ENCODE results near the gene ATAD3B.
"Not testable (repeated sequence)": the region's sequence is repeated elsewhere in the genome, so short reads cannot be mapped to it uniquely, and the experiment has no call there.

The ATAD3B gene

DNA sequence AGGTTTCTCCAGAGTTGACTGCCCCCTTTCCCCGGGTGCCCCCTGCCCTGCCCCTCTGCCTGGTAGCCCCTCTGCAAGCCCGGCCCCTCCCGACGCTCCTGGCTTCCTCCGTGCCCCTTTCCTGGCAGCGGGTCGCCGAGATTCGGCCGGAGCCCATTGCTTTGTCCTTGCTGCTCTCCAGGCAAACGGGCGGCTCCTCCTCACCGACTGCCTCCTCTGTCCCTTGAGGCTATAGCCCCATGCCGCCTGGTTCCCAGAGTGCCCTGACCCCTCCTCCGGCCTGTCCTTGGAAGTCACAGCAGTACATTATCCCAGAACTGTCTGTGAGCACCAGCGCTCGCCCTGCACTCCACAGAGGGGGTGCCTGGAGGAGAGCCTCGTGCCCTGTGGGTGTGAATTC, 42.1 kb downstream of the ATAD3B start:
- not testable (repeated sequence) for DNase-seq

DNA sequence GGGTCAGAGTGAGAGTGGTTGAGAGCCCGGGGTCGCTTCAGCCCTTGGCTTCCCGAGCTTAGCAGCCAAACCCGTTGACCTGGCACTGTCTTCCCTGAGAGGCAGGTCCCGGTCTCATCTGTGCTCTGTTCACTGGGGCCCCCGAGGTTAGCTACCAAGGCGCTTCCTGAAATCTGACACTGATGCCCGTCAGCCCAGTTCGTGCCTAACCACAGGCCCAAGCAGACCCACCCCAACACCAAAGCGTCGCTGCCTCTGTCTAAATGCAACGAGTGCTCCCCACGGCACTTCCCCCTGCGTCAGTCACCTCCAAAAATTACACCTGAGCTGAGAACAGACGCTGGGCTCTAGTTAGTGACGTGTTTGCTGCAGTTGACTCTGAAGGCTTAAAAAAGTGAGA, 42.8 kb downstream of the ATAD3B start:
- not testable (repeated sequence) for DNase-seq

DNA sequence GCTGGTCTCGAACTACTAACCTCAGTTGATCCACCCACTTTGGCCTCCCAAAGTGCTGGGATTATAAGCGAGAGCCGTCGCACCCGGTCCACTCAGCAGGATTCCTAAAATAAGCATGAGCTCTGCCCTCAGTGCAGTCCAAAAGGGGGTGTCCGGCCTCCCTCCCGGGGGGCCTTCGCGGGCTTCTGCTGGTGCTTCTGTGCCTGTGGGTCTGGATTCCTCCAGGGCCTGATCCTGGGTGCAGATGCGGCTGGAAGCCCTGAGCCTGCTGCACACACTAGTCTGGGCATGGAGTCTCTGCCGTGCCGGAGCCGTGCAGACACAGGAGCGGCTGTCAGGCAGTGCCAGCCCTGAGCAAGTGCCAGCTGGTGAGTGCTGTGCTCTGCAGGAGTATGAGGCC, 45.4 kb downstream of the ATAD3B start:
- DNase-seq, result not testable (repeated sequence)

DNA sequence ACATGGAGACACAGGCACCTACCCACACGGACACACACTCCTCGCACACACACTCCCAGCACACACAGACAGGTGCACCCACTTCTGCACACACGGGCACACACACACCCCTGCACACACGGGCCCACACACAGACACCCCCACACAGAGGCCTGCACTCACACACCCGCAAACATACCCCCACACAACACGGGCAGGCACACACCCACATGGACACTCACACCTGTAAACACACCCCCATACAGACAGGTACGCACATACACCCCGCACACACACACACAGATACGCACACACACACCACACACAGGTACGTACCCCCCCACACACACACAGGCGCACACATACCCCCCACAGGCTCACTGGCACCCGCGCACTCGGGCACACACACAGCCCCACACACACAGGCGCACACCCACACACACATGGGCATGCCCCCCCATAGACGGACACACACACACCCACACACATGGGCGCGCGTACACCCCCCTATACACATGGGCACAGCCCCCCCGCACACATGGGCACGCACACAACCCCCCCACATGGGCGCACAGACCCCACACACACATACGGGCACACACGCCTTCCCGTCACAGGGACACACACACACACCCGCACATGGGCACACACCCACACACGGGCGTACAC, 46.5 kb downstream of the ATAD3B start:
- no peak for DNase-seq

DNA sequence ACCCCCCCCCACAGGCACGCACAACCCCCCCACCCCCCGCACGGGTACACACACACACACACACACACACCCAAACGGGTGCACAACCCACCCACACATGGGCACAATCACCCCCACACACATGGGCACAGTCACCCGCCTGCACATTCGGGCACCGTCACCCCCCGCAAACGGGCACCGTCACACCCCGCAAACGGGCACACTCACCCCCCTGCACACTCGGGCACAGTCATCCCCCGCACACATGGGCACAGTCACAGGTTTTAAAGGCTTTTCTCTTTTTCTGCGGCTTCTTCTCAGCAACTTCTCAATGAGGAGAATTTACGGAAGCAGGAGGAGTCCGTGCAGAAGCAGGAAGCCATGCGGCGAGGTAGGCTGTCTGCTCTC, 47.0 kb downstream of the ATAD3B start:
- DNase-seq, result not testable (repeated sequence)

DNA sequence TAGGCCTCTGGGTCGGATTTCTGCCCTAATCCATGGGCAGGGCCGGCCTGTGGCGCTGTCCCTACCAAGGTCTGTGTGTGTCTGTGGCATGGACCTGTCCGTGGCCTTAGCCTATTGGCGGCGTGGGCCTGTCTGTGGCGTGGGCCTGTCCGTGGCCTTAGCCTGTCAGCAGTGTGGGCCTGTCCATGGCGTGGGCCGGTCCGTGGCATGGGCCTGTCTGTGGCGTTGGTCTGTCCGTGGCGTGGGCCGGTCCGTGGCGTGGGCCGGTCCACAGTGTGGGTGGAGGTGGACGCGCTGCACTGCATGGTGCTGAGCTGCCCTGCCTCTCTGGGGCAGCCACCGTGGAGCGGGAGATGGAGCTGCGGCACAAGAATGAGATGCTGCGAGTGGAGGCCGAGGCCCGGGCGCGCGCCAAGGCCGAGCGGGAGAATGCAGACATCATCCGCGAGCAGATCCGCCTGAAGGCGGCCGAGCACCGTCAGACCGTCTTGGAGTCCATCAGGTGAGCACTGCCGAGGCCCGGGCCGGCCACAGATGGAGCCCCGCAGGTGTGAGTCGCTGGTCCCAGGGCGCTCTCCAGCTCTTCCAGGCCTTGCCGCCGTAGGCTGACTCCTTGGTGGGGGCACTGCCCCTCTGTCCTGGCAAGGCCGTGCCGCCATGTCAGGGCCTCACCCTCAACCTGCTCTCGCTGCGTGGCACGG, 48.4 kb downstream of the ATAD3B start:
- not testable (repeated sequence) for DNase-seq

DNA sequence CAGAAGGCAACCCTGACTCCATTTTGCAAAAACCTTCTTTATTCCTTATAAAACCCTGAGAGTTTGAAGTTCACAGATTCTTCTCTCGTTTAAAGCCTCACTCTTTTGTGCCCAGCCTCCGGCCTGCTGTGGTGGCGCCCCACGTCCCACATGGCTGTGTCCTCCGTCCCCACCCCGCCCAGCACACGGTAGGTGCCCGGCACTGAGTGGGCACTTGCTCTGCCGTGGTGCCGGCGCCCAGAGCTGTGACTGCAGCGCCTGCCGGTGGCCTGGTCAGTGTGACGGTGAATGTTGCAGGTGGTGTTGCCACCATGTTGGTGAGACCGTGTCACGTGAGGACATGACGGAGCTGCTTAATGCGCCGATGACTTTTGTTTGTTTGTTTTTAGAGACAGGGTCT, 49.8 kb downstream of the ATAD3B start:
- DNase-seq, result no peak

DNA sequence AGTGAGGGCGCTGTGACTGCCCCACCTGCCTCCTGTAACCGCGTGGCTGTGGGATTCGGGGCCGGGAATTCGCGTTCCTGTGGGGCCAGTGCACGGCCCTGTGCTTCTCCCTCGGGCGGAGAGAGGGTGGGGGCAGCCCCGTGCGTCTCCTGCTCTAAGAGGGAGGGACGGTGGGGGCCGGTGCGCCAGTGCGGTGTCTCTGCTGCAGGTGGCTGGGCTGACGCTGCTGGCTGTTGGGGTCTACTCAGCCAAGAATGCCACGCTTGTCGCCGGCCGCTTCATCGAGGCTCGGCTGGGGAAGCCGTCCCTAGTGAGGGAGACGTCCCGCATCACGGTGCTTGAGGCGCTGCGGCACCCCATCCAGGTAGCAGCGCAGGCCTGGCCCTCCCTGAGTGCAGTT, 51.0 kb downstream of the ATAD3B start:
- DNase-seq, result not testable (repeated sequence)

DNA sequence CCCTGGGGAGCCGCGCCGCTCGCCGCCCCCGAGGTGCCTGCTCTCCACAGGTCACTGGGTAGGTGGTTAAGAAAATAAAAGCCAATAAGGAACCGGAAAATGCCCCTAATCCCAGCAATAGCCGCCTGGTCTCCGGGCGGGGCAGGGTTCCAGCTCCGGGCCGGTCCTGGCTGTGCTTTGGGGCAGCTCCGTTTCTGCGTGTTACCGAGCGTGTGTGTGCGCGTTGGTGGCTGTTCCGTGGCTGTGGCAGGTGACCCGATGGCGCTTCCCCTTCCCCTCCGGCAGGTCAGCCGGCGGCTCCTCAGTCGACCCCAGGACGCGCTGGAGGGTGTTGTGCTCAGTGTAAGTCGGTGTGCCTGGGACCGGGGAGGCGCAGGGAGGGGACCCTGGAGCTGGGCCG, 51.7 kb downstream of the ATAD3B start:
- not testable (repeated sequence) for DNase-seq

DNA sequence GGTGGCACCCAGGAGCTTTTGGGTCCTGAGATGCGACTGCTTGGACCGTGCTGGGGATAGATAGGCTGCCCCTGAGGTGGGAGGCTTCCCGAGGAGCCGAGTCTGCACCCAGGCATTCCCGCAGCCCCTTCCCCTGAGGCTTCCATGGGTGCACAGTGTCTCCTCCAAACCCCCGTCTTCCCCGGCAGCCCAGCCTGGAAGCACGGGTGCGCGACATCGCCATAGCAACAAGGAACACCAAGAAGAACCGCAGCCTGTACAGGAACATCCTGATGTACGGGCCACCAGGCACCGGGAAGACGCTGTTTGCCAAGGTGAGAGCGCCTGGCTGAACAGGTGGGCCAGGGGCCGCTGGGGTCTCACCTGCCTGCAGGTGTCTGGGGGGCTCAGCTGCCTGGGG, 52.1 kb downstream of the ATAD3B start:
- DNase-seq, result not testable (repeated sequence)

DNA sequence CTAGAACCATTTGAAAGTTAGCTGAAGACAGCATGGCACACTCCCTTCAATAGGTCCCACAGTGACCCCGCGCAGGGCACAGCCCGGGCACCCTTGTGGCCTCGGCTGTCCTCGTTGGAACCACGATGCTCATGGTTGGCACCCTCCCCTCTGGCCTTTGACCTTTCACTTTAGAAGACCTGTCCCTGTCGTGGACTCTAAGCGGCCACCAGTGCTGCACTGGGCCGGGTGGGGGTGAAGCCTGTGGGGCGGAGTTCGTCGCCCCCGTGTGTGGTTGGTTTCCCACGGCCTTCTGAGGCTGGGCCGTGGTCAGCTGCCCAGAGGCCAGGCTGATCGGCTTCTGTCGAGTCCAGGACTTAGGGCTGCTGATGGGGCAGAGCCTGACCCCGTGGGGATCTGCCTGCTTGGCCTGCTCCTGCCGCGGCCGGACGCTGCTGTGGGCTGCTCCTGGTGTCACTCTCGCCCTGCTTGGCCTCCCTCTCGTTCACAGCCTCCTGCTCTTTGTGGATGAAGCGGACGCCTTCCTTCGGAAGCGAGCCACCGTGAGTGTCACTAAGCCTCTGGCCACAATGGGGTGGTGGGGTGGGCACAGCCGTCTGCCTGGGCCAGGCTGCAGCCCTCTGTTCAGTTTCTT, 53.3 kb downstream of the ATAD3B start:
- not testable (repeated sequence) for DNase-seq

DNA sequence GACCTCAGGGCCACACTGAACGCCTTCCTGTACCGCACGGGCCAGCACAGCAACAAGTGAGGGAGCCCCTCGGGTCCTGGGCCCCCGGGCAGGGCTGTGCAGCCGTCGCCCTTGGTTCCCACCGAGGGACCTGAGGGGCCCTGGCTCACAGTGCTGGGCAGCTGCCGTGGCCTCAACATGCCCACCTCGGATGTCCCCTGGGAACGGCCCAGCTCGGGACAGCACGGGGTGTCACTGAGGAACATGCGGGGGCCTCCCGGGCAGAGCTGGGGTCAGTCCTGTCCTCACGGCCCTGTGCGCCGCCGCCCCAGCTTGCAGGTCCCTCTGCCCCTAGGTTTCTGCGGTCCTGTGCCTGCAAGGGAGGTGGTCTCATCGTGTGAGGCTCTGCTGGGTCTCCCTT, 54.9 kb downstream of the ATAD3B start:
- DNase-seq, result not testable (repeated sequence)

DNA sequence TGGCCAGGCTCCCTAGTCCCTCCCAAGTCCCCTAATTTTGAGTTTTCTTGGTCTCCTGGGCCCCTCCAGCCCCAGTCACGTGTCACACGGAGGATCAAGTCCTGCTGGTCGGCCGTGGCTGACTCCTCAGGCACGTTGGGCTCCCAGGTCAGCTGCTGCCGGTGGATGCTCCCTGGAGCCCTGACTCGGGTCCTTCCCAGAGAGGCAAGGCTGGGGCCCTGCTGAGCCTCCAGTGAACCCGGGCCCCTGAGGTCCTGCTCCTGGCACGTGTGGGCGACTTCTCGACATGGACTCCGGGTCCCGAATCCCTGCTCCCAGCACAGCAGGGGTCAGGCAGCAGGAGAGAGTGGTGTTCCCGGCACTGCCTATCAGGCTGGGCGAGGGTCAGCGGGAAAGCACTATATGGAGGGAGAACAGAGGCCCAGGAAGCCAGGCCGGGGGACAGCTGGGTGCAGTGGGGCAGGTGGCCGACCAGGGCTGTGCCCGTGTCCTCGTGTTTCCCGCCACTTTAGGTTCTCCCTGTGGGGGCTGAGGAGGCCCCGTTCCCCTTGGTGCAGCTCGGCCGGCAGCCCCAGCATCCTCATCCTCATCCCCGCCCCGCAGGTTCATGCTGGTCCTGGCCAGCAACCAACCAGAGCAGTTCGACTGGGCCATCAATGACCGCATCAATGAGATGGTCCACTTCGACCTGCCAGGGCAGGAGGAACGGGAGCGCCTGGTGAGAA, 55.7 kb downstream of the ATAD3B start:
- no peak for DNase-seq

DNA sequence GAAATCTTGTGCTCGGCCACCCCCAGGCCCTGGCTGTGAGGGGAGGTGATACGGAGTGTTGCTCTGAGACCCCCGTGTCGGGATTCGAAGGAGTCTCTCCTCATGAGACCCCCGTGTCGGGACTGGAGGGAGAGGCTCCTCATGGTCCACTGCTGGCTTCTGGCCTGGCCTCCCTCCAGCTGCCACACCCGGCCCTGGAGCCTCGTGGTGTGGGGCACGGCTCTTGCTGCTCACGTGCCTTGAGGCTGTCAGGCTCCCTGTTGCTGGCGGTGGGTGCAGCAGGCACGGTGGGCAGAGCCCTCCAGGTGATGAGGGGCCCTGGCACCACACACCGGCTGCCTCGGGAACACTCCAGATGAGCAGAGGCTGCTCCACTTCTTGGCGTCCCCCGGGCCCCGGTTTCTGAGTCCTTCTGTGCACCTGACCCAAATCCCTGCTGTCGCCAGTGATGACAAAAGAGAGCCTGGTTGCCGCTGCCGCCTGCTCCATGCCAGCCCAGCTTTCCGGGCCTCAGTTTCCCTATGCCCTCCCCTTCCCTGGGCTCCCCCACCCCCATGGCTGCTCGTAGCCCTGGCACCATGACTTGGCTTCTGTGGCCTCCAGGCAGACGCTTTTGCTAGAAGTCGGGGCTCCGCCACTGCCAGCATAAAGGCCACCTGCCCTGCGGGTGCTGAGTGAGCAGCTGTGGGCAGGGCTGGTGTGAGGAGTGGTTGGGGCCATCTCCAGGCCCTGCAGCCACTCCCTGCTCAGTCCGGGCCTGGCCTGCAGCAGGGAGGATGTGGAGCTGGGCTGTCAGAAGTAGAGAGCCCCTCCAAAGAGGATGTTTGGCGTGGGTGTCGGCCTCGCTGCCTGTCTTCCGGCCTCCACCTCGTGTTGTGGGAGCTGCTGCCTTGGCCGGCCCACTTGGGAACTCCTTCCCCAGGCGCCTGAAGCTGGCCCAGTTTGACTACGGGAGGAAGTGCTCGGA, 57.0 kb downstream of the ATAD3B start:
- DNase-seq, result no peak

DNA sequence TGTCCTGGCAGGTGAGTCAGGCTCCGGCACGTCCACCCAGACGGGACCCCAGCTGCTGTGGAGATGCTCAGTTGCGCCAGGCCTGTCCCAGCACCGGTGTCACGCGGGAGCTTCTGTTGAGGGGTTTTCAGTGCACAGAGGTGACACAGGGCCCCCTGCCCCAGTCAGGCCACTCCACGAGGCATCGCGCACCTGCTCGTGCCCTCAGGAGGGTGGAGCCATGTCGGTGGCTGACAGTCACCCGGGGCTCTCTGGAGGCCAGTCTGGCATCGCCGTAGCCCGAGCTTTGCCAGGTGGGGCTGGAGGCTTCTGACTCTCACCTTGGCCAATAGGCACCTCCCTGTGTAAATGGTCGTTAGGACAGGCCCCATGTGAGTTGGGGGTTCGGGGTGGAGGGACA, 57.8 kb downstream of the ATAD3B start:
- DNase-seq, result no peak

DNA sequence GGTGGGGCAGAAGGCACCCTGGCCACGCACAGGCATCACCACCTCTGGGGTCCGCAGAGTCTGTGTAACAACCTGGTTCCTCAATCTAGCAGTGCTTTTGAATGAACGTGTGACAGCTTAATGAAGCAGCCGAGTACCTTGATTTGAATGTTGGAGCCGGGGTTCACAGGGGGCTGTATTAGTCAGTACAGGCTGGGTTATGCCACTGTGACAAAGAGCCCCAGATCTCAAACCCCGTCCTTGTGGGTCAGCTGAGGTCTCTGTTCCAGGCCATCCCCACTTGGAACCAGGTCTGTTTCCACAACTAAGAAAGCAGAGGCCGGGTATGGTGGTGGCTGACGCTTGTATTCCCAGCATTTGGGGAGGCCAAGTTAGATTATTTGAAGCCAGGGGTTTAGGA, 58.4 kb downstream of the ATAD3B start:
- DNase-seq, result no peak

DNA sequence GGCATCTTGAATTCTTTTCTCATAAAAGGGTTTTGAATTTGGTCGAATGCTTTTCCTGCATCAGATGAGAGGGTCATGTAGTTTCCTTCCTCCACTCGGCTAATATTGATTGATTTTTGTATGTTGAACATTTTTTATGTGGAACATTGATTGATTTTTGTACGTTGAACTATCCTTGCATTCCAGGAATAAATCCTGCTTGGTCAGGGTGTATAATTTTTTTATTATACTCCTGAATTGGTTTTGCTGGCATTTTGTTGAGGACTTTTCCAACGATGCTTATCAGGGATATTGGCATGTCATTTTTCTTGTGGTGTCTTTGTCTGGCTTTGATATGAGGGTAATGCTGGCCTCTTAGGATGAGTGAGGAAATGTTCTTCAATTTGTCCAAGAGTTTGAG, 60.4 kb downstream of the ATAD3B start:
- no peak for DNase-seq

DNA sequence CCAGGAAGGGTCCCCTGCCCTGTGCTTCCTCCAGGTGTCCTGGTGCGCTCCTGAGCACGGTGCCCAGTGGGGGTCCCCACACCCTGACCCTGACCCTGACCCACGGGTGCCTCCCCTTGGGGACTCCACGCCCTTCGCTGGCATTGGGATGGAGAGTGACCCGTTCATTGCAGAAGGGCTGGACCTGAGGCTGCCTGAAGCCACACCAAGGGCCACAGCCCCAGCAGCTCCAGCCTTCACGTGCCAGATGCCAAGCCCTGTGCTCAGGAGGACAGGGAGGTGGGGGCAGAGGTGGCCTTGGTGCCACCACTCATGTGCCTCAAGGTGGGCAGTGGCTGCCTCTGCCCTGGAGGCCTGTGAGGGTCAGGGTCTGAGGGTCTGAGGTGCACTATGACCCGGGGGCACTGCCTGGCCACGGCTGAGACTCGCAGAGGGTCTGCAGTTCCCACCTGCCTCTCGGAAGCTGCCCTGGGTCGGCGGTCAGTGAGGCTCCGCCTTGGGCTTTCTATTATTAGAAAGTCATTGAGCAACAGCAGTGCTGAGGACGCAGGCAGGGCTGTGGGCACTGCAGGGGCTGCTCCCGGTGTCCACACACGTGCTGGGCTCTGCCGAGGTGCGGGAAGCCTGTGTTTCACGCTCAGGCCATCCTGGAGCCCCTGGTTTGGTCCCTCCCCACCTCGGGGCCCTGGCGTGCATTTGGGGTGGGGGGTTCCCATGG, 61.8 kb downstream of the ATAD3B start:
- DNase-seq, result not testable (repeated sequence)

DNA sequence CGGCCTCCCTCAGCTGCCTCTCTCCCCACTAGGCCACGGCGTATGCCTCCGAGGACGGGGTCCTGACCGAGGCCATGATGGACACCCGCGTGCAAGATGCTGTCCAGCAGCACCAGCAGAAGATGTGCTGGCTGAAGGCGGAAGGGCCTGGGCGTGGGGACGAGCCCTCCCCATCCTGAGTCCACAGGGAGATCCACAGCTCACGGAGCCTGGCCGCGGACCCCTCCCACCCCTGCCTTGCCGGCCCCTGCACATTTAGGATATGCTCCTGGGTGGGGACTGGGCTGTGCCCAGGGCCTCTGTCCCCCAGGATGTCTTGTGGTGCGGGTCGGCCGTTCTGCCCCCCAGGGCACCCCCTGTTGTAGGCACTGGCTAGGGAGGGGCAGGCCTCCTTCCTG, 62.3 kb downstream of the ATAD3B start:
- not testable (repeated sequence) for DNase-seq

DNA sequence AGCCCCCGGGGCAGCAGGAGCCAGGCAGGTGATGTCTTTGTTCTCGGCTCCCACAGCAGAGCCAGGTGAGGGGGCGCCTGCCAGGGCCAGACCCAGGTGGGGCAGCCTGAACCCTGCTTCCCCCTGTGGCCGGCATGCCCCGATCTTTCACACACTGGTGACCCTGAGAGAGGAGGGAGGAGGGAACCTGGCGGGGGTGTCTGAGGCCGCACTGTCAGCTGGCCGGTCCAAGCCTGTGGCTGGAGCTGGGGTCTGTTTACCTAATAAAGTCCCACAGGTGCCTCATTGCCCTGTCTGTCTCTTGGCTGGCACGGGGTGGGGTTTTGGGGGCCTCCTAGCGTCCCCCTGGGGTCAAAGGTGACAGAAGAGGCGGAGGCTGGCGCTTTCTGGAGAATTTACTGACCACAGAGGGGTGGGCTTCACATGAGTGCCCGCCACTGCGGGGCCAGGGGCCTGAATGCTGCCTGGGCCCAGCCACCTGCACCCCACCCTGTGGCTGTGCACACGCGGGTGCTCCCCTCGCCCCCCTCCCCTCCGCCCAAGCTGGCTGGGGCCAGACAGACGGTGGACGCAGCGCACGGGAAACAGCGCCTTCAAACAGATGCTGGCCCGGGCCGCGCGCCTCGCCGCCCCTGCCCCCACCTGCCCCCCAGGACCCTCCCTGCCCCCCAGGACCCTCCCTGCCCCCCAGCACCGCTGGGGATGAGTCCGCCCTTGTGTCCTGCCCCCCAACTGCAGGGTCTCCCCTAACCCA, 63.0 kb downstream of the ATAD3B start:
- DNase-seq, result no peak
